Endothelial cell of umbilical vein (primary cell): ENCODE measurements around the gene SHISA3. TPM values are rescaled to one million over a fixed set of nuclear protein-coding genes. Genes with fewer than 3 reads are reported as not detected.

Experiments
- BruUV-seq: library from RNA; stranded (reverse); fragments of 400-500 nt; replicated peaks from 2 replicates; lab custom pipeline; 2021; lab: Mats Ljungman, UMichigan
- CTCF ChIA-PET: fragments of 300-600, 350-600 bp; sonication (Branson Sonifier 250); formaldehyde crosslinking; loops from one replicate; lab custom pipeline; 2021; ENCODE audit warnings: antibody characterized with exemption, inconsistent platforms; lab: Charles Lee
- POLR2A ChIA-PET: fragments of 300-600, 350-600 bp; sonication (Branson Sonifier 250); formaldehyde crosslinking; loops from one replicate; lab custom pipeline; 2021; ENCODE audit warnings: antibody characterized with exemption, inconsistent platforms; lab: Charles Lee
- DNase-seq: peaks from one replicate; pipeline ENCODE4 v3.0.0-alpha.2; 2011; ENCODE audit warnings: low read depth, low spot score
- FAIRE-seq: peaks from 2 replicates; lab custom pipeline; 2011; peaks lifted over from hg19 to GRCh38; lab: Jason Lieb, UNC
- H2AFZ ChIP-seq: 2 replicates; pipeline ENCODE4 v1.6.0; 2012; ENCODE audit warnings: low read depth, low read length, control low read depth, inconsistent platforms
- H3K27ac ChIP-seq: 2 replicates; pipeline ENCODE4 v1.5.1; 2011; ENCODE audit warnings: low read depth, mild to moderate bottlenecking, control low read depth, low read length, moderate library complexity; ENCODE audit not compliant: insufficient read depth
- H3K27me3 ChIP-seq, 2 experiments: 2 replicates each; pipeline versions ENCODE4 v1.6.0 to v1.6.1; 2011; ENCODE audit warnings: low read length in 2 of 2, mixed read lengths in 1 of 2; ENCODE audit not compliant: control insufficient read depth in 2 of 2, insufficient read depth in 2 of 2
- H3K36me3 ChIP-seq, 2 experiments: 2 replicates in 1 of 2; 3 replicates in 1 of 2; pipeline ENCODE4 v1.5.1; 2011; ENCODE audit warnings: low read length in 2 of 2, mild to moderate bottlenecking in 1 of 2, moderate library complexity in 1 of 2; ENCODE audit not compliant: control insufficient read depth in 2 of 2, insufficient read depth in 2 of 2; ENCODE audit errors: extremely low read depth in 1 of 2
- H3K4me1 ChIP-seq: 3 replicates; pipeline ENCODE4 v1.5.1; 2011; ENCODE audit warnings: mild to moderate bottlenecking, low read length; ENCODE audit not compliant: control insufficient read depth, insufficient read depth; ENCODE audit errors: extremely low read depth
- H3K4me2 ChIP-seq: 2 replicates; pipeline ENCODE4 v1.6.1; 2011; ENCODE audit warnings: low read length, control low read depth, mixed read lengths; ENCODE audit not compliant: insufficient read depth
- H3K4me3 ChIP-seq, 3 experiments: fragments of 200-600 bp in 1 of 3; sonication (generic), shearing (Covaris generic) in 1 of 3; replicated peaks in 1 of 3; 2 replicates each; pipeline ENCODE4 v1.5.1; 2011 to 2016; ENCODE audit warnings: control low read depth in 3 of 3, low read length in 3 of 3, mild to moderate bottlenecking in 2 of 3, inconsistent platforms in 1 of 3, low read depth in 1 of 3, moderate library complexity in 1 of 3; ENCODE audit not compliant: insufficient read depth in 1 of 3
- H3K79me2 ChIP-seq: 2 replicates; pipeline ENCODE4 v1.6.0; 2012; ENCODE audit warnings: low read length, inconsistent platforms; ENCODE audit not compliant: control insufficient read depth, insufficient read depth
- H3K9ac ChIP-seq: replicated peaks from 2 replicates; pipeline ENCODE3; 2011; ENCODE audit warnings: low read length, control low read depth; ENCODE audit not compliant: insufficient read depth; ENCODE audit errors: extremely low read depth
- H3K9me1 ChIP-seq: replicated peaks from 3 replicates; pipeline ENCODE4 v1.6.0; 2011; ENCODE audit warnings: mild to moderate bottlenecking, low read length; ENCODE audit not compliant: control insufficient read depth, insufficient read depth; ENCODE audit errors: extremely low read depth
- H3K9me3 ChIP-seq: replicated peaks from 2 replicates; pipeline ENCODE4 v1.5.1; 2012; ENCODE audit warnings: low read length, inconsistent platforms; ENCODE audit not compliant: control insufficient read depth, insufficient read depth
- H4K20me1 ChIP-seq: replicated peaks from 2 replicates; pipeline ENCODE3; 2011; ENCODE audit warnings: mild to moderate bottlenecking, low read length; ENCODE audit not compliant: control insufficient read depth, insufficient read depth; ENCODE audit errors: extremely low read depth
- EZH2 ChIP-seq: IDR thresholded peaks from 2 replicates; pipeline ENCODE4 v1.6.1; 2012; ENCODE audit warnings: borderline replicate concordance, low read depth, mild to moderate bottlenecking, moderate library complexity, low read length, inconsistent platforms; ENCODE audit not compliant: severe bottlenecking
- FOS ChIP-seq: IDR thresholded peaks from 2 replicates; pipeline ENCODE4 v1.6.1; 2011; ENCODE audit warnings: mild to moderate bottlenecking, low read length, moderate library complexity, borderline replicate concordance; ENCODE audit not compliant: insufficient read depth
- GATA2 ChIP-seq: IDR thresholded peaks from 2 replicates; pipeline ENCODE4 v1.7.0; 2011; ENCODE audit warnings: low read depth, mild to moderate bottlenecking, moderate library complexity, mixed read lengths, low read length; ENCODE audit not compliant: insufficient read length, insufficient read depth
- JUN ChIP-seq: IDR thresholded peaks from 2 replicates; pipeline ENCODE4 v1.6.1; 2011; ENCODE audit warnings: borderline replicate concordance, low read depth; ENCODE audit not compliant: insufficient read length, insufficient read depth
- MYC ChIP-seq: IDR thresholded peaks from one replicate; pipeline ENCODE4 v1.6.1; 2011; ENCODE audit warnings: mild to moderate bottlenecking, low read depth, low read length
- POLR2A ChIP-seq: IDR thresholded peaks from 2 replicates; pipeline ENCODE4 v1.6.1; 2012; ENCODE audit warnings: low read depth, mild to moderate bottlenecking, control low read depth, low read length
- POLR2AphosphoS5 ChIP-seq: IDR thresholded peaks from 2 replicates; pipeline ENCODE4 v1.6.1; 2012; ENCODE audit warnings: low read depth, mild to moderate bottlenecking, control low read depth, low read length, moderate library complexity; ENCODE audit not compliant: insufficient read depth
- dilution Hi-C: fragments of 300-500 bp; cut with MboI; formaldehyde crosslinking; loops from one replicate; pipeline ENCODE4 v1.15.0; 2019; ENCODE audit warnings: low sequenced_read_pairs; ENCODE audit not compliant: extremely low pct_ligation_motif_present
- intact Hi-C: fragments of 100-400 bp; cut with micrococcal nuclease; formaldehyde crosslinking; loops from one replicate; pipeline ENCODE4 v1.10.0; 2022
- polyA plus RNA-seq, 4 experiments: library from polyadenylated mRNA; depleted of rRNA in 3 of 4; stranded (reverse) in 3 of 4; unstranded in 1 of 4; fragments of >200 nt; gene quantifications; 2 replicates each; pipeline versions ENCODE4 v1.2.1 to v1.2.3, GENCODE V29; 2011 to 2012; ENCODE audit warnings: missing spikeins in 1 of 4
- total RNA-seq: library from RNA; stranded (reverse); gene quantifications from 2 replicates; pipeline ENCODE4 v1.2.3, GENCODE V29; 2021
- TF ChIP-seq, protein P1 (sequence below): IDR thresholded peaks from 2 replicates; pipeline ENCODE4 v1.6.1; 2011; ENCODE audit not compliant: insufficient read depth, insufficient read length
- TF ChIP-seq, protein P2 (sequence below), 2 donors: IDR thresholded peaks; 1 replicate in 1 of 2; 2 replicates in 1 of 2; pipeline ENCODE4 v1.5.1; 2011; ENCODE audit warnings: low read length in 2 of 2, mild to moderate bottlenecking in 2 of 2, moderate library complexity in 2 of 2, control low read depth in 1 of 2, inconsistent platforms in 1 of 2, low read depth in 1 of 2; ENCODE audit not compliant: insufficient read depth in 1 of 2; ENCODE audit errors: extremely low read depth in 1 of 2

Gene SHISA3
- total and polyA plus RNA-seq, 2 donors (not counting 3 experiments of a cell fraction or from before 2014, with no cell fraction given) = 12.0 to 16.6 TPM

DNA sequence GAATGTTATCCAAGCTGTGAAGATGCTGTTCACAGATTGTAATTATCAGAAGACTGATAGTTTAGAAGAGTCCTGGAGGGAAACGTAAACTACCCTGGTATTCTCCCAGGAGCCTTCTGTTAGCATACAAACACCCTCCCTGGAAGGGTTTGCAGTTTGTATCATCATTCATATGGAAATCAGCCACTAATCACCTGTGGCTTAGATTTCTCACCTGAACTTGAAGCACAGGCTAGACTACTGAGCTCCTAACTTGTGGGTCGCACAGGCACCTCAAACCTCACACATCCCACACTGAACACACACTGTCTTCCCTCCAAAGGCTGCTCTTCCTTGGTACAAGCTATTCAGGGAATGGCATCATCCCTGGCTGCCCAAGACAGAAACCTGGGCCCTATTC lies 30.7 kb downstream of the SHISA3 start:
- no peak overlapping the region for H3K27ac ChIP-seq
- no peak overlapping the region for H2AFZ ChIP-seq
- H3K4me3 ChIP-seq = no peak overlapping the region
- no peaks in the 10 kb centered on the region for H4K20me1 ChIP-seq
- H3K9me3 ChIP-seq = no peaks in the 10 kb centered on the region
- no TSS peak for BruUV-seq
- TF ChIP-seq FOS (no peak), JUN (no peak), POLR2AphosphoS5 (no peak), EZH2 (no peak), POLR2A (no peak), GATA2 (no peak), MYC (no peak)
- TF ChIP-seq, protein P1, sequence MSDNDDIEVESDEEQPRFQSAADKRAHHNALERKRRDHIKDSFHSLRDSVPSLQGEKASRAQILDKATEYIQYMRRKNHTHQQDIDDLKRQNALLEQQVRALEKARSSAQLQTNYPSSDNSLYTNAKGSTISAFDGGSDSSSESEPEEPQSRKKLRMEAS = no peak
- TF ChIP-seq, protein P2, sequence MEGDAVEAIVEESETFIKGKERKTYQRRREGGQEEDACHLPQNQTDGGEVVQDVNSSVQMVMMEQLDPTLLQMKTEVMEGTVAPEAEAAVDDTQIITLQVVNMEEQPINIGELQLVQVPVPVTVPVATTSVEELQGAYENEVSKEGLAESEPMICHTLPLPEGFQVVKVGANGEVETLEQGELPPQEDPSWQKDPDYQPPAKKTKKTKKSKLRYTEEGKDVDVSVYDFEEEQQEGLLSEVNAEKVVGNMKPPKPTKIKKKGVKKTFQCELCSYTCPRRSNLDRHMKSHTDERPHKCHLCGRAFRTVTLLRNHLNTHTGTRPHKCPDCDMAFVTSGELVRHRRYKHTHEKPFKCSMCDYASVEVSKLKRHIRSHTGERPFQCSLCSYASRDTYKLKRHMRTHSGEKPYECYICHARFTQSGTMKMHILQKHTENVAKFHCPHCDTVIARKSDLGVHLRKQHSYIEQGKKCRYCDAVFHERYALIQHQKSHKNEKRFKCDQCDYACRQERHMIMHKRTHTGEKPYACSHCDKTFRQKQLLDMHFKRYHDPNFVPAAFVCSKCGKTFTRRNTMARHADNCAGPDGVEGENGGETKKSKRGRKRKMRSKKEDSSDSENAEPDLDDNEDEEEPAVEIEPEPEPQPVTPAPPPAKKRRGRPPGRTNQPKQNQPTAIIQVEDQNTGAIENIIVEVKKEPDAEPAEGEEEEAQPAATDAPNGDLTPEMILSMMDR (IDR thresholded peaks at IDR 0.05; ENCODE audit: extremely low read depth in 1 of 2, insufficient read depth in 1 of 2, low read depth in 1 of 2, low read length in 2 of 2) = no peak
- DNase-seq = no peak
- POLR2A ChIA-PET = no interaction called here
- no peaks in the 10 kb centered on the region for H3K9me1 ChIP-seq
- intact Hi-C loops = no loop called here
- no peak overlapping the region for H3K9ac ChIP-seq
- no peaks in the 10 kb centered on the region for H3K4me1 ChIP-seq
- no peaks in the 10 kb centered on the region for H3K36me3 ChIP-seq
- H3K4me2 ChIP-seq = no peak overlapping the region
- H3K79me2 ChIP-seq = no peaks in the 10 kb centered on the region
- dilution Hi-C loops = no loop called here
- no peak for FAIRE-seq
- CTCF ChIA-PET = no interaction called here
- H3K27me3 ChIP-seq = no peaks in the 10 kb centered on the region
